ENCODE data around the gene MEA1.
"Not testable (repeated sequence)": the region's sequence is repeated elsewhere in the genome, so short reads cannot be mapped to it uniquely, and the experiment has no call there.

Gene MEA1

DNA sequence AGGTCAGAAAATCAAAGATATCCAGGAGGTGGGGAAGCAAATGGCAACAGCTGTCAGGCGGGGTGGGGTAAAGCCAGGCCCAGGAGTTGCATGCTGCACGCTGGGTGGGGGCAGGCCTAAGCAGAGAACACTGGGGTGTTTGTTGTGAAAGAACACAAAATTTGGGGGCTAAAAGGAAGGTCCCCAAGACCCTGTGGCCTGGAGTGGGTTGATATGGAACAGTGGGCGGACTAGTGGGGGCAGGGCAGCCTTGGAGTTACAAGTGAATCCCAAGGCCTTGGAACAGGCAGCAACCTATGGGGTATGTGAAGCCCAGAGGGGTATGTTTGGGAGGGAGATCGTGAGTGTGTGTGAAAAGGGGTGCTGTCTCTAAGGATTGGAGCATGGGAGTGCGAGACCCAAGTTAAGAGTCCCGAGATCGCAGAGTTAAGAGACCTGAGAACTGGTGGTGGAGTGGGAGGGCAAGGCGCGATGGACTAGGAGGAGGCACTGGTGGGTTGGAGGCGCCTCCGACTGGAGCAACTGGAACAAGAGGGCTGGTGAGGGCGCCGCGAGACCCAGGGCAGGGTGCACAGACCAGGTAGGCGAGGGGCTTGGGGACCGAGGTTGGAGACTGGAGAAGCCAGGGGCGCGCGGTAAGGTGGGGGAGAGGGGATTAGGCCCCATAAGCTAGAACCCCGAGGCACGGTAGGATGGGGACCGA, 39.2 kb upstream of the MEA1 start:
- peak; percentile 32 for DNase-seq
- H3K36me3 ChIP-seq, result peaks cover 8% of the 10 kb centered on the region; the same call in 1 of the 2 replicates
- TF ChIP-seq, protein P1, sequence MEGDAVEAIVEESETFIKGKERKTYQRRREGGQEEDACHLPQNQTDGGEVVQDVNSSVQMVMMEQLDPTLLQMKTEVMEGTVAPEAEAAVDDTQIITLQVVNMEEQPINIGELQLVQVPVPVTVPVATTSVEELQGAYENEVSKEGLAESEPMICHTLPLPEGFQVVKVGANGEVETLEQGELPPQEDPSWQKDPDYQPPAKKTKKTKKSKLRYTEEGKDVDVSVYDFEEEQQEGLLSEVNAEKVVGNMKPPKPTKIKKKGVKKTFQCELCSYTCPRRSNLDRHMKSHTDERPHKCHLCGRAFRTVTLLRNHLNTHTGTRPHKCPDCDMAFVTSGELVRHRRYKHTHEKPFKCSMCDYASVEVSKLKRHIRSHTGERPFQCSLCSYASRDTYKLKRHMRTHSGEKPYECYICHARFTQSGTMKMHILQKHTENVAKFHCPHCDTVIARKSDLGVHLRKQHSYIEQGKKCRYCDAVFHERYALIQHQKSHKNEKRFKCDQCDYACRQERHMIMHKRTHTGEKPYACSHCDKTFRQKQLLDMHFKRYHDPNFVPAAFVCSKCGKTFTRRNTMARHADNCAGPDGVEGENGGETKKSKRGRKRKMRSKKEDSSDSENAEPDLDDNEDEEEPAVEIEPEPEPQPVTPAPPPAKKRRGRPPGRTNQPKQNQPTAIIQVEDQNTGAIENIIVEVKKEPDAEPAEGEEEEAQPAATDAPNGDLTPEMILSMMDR (IDR thresholded peaks at IDR 0.05; ENCODE audit: low read depth, low read length), result no peak

DNA sequence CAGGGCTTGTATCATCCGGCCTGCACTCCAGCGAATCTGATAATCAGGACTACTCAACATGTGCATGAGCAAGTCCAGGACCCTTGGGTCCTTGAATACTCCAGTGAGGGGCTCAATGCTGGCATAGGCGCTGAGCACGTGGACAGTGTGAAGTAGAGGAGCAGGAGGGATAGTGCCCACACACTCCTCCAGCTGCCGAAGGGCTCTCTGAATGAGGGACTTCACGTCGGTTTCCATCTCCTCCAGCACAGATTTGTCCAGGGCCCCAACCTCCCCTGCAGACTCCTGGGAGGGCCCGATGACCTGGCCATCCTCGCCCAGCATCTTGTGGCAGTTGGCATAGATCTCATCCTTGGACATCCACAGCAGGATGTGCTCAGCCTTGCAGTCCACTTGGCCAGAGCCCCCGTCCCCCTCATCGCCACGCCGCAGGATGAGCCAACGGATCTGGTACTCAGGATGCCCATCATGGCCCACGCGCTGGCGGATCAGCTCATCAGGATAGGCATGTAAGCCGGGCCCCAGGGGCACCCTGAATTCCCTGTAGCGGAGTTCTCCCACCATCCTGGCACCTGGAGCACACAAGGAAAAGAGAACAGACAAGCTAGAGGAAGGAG, 38.6 kb upstream of the MEA1 start:
- Histone ChIP-seq H3K9me3 (no peaks in the 10 kb centered on the region), H3K27me3 (no peaks in the 10 kb centered on the region), H3K4me1 (no peaks in the 10 kb centered on the region), H3K36me3 (peaks cover 6% of the 10 kb centered on the region; the same call in 1 of the 2 replicates), H3K4me3 (ENCODE audit: low read depth, low read length) (peak overlapping the region; percentile 80)
- no peak for DNase-seq
- TF ChIP-seq, protein P1 (IDR thresholded peaks at IDR 0.05; ENCODE audit: low read depth, low read length), result no peak

More for the DNA sequence above, 39.2 kb upstream of the MEA1 start:
- Histone ChIP-seq H3K27me3 (no peaks in the 10 kb centered on the region), H3K4me1 (no peaks in the 10 kb centered on the region), H3K9me3 (no peaks in the 10 kb centered on the region), H3K4me3 (ENCODE audit: low read depth, low read length) (peak overlapping the region; percentile 80)

DNA sequence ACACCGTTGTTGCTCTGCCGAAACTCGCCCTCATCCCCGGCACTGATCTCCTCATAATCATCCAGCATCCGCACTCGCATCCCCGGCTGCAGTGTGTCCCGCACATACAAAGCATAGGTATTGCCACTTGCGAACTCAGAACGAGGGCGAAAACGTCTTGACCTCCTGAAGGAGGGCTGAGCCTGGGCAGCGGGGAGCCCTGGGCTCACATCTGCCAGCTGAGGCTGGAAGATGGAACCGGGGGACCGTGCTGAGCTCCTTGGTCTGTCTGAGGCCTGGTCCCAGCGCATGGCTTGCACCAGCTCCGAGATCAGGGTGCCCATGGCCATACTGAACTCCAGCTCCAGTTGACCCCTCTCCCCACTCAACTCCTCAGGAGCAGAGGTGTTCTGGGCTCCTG, 37.2 kb upstream of the MEA1 start:
- Histone ChIP-seq H3K4me3 (ENCODE audit: low read depth, low read length) (no peak overlapping the region), H3K4me1 (no peaks in the 10 kb centered on the region), H3K9me3 (no peaks in the 10 kb centered on the region), H3K27me3 (no peaks in the 10 kb centered on the region), H3K36me3 (peaks cover 2% of the 10 kb centered on the region; the same call in 1 of the 2 replicates)
- no peak for DNase-seq
- TF ChIP-seq, protein P1 (IDR thresholded peaks at IDR 0.05; ENCODE audit: low read depth, low read length), result no peak

DNA sequence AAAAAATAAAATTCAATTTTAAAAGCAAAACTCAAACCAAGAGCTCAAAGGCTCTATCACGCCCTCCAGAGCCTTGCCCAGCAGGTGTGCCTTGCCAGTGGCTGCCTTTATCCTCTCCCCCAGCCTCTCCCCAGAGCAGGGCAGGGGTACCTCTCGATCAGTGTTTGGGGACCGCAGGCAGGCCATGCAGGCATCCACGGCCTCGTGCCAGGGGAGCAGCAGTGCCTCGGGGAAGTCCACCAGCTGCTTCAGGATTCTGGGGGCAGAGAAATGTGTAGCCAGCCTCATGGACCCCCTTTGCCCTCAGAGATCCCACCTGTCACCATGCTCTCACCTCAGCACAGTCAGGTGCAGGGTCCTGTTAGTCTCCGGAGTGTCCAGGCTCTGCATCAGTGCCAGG, 34.3 kb upstream of the MEA1 start:
- Histone ChIP-seq H3K36me3 (peaks cover 5% of the 10 kb centered on the region; the same call in 1 of the 2 replicates), H3K27me3 (no peaks in the 10 kb centered on the region)
- TF ChIP-seq, protein P1 (IDR thresholded peaks at IDR 0.05; ENCODE audit: low read depth, low read length), result no peak

DNA sequence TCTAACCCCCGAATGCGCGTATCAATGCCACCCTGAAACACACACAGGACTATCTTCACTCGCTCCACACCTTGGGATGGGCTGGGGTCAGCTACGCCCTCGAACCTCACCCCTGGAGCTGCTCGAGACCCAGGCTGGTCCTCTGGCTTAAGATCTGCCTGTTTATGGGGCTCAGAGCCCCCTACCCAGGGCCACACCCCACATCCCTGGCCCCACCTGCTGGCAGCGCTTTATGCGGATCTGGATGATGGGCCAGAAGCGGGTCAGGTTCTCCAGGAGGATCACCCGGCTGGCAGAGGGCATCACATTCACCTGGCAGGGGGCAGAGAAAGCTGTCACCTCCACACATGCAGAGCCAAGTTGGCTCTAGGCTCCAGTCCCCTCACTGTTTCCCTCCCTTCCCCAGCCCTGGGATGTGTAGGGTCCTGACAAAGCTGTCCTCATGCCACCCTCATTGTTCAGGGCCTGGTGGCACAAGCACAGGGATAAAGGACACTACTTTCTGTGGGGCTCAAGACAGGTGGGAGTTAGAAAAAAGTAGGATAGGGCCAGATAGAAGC, 31.7 kb upstream of the MEA1 start:
- TF ChIP-seq, protein P1 (IDR thresholded peaks at IDR 0.05; ENCODE audit: low read depth, low read length), result no peak
- Histone ChIP-seq H3K36me3 (peaks cover 5% of the 10 kb centered on the region), H3K4me3 (ENCODE audit: low read depth, low read length) (no peak overlapping the region)

More for the DNA sequence above, 34.3 kb upstream of the MEA1 start:
- no peaks in the 10 kb centered on the region for H3K4me1 ChIP-seq
- DNase-seq, result no peak
- no peak overlapping the region for H3K4me3 ChIP-seq (ENCODE audit: low read depth, low read length)
- H3K9me3 ChIP-seq, result no peaks in the 10 kb centered on the region

DNA sequence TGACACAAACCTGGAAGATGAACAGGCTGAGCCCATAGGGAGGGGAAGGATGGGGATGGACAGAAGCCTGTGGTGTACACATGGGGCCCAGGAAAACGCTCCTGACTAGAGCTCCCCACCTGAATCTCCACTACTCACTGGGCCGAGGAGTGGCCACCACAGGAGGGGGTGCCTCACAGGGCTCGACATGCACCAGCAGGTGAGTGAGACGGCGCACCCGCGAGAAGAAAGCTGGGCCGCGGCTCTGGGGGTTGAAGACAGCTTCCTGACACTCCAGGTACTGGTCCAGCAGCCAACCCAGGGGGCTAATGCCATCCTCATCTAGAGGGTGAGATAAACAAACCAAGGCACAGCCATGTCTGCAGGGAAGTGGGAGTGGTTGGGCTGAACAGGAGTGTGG, 29.6 kb upstream of the MEA1 start:
- H3K4me3 ChIP-seq (ENCODE audit: low read depth, low read length), result no peak overlapping the region
- H3K4me1 ChIP-seq, result no peaks in the 10 kb centered on the region; the same call in 1 of the 2 replicates
- TF ChIP-seq, protein P1 (IDR thresholded peaks at IDR 0.05; ENCODE audit: low read depth, low read length), result no peak
- no peaks in the 10 kb centered on the region for H3K9me3 ChIP-seq
- peaks cover 8% of the 10 kb centered on the region for H3K36me3 ChIP-seq
- no peak for DNase-seq
- no peaks in the 10 kb centered on the region for H3K27me3 ChIP-seq

More for the DNA sequence above, 31.7 kb upstream of the MEA1 start:
- no peaks in the 10 kb centered on the region; the same call in 1 of the 2 replicates for H3K4me1 ChIP-seq
- H3K9me3 ChIP-seq, result no peaks in the 10 kb centered on the region
- DNase-seq, result no peak
- no peaks in the 10 kb centered on the region for H3K27me3 ChIP-seq

DNA sequence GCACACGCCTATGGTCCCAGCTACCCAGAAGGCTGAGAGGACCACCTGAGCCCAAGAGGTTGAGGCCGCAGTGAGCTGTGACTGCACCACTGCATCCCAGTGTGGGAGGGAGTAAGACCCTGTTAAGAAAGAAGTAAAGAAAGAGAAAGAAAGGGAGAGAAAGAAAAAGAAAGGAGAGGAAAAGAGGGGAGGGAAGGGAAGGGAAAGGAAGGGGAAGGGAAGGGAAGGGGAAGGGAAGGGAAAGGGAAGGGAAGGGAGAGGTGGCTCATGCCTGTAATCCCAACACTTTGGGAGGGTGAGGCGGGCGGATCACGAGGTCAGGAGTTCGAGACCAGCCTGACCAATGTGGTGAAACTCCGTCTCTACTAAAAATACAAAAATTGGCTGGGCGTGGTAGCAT, 27.7 kb upstream of the MEA1 start:
- H3K9me3 ChIP-seq; DNase-seq; H3K4me1 ChIP-seq; H3K27me3 ChIP-seq; H3K4me3 ChIP-seq (ENCODE audit: low read depth, low read length); H3K36me3 ChIP-seq: not testable (repeated sequence)

All from BE2C (cell line).